Liver (tissue), 3 donors: ENCODE results near the gene KBTBD13.
"Not testable (repeated sequence)": the region's sequence is repeated elsewhere in the genome, so short reads cannot be mapped to it uniquely, and the experiment has no call there.

Experiments used
- ATF3 ChIP-seq: IDR thresholded peaks from 2 replicates; pipeline ENCODE4 v1.6.1; 2016; ENCODE audit warnings: antibody characterized with exemption
- CTCF ChIP-seq: fragments of 150-350 bp; IDR thresholded peaks from 2 replicates; pipeline ENCODE4 v1.5.1; 2017; ENCODE audit warnings: improper control_type of control experiment, low read depth, low read length; ENCODE audit not compliant: missing input control
- EGR1 ChIP-seq, 2 donors: IDR thresholded peaks; 2 replicates each; pipeline ENCODE4 v1.6.1; 2016 to 2018; ENCODE audit warnings: antibody characterized with exemption in 2 of 2, low read depth in 2 of 2
- FOXA1 ChIP-seq: IDR thresholded peaks from 2 replicates; pipeline ENCODE4 v1.6.1; 2016; ENCODE audit warnings: antibody characterized with exemption
- HNF4A ChIP-seq, 2 donors: conservative IDR thresholded peaks; 2 replicates each; pipeline ENCODE4 v1.6.1; 2016; ENCODE audit warnings: antibody characterized with exemption in 2 of 2, mild to moderate bottlenecking in 2 of 2
- HNF4G ChIP-seq: IDR thresholded peaks from 2 replicates; pipeline ENCODE4 v1.6.1; 2016; ENCODE audit warnings: antibody characterized with exemption
- MAX ChIP-seq: IDR thresholded peaks from 2 replicates; pipeline ENCODE4 v1.6.1; 2016; ENCODE audit warnings: antibody characterized with exemption
- NR2F2 ChIP-seq: IDR thresholded peaks from 2 replicates; pipeline ENCODE4 v1.6.1; 2016; ENCODE audit warnings: antibody characterized with exemption
- RAD21 ChIP-seq, 2 donors: IDR thresholded peaks; 2 replicates each; pipeline ENCODE4 v1.6.1; 2016; ENCODE audit warnings: antibody characterized with exemption in 2 of 2, mild to moderate bottlenecking in 2 of 2
- REST ChIP-seq: IDR thresholded peaks from 2 replicates; pipeline ENCODE4 v1.6.1; 2016; ENCODE audit warnings: antibody characterized with exemption, mild to moderate bottlenecking
- RXRA ChIP-seq, 2 donors: IDR thresholded peaks; 2 replicates each; pipeline ENCODE4 v1.6.1; 2017 to 2018; ENCODE audit warnings: antibody characterized with exemption in 2 of 2, mild to moderate bottlenecking in 1 of 2
- SP1 ChIP-seq: IDR thresholded peaks from 2 replicates; pipeline ENCODE4 v1.6.1; 2018; ENCODE audit warnings: antibody characterized with exemption, mild to moderate bottlenecking
- TAF1 ChIP-seq: conservative IDR thresholded peaks from 2 replicates; pipeline ENCODE4 v1.6.1; 2016; ENCODE audit warnings: antibody characterized with exemption, mild to moderate bottlenecking
- YY1 ChIP-seq: IDR thresholded peaks from 2 replicates; pipeline ENCODE4 v1.6.1; 2016; ENCODE audit warnings: antibody characterized with exemption, mild to moderate bottlenecking
- donor health status: healthy.
- donor health status: healthy.

- TF ChIP-seq CTCF; RXRA (IDR thresholded peaks at IDR 0.05); FOXA1; TAF1; RAD21 (IDR thresholded peaks at IDR 0.05); ATF3; SP1; HNF4A (conservative IDR thresholded peaks at IDR 0.05); REST; HNF4G; MAX; NR2F2; YY1; EGR1 (IDR thresholded peaks at IDR 0.05; ENCODE audit: low read depth in 2 of 2): not testable (repeated sequence)
Measured at GRCh38 chr15:65074946-65075345, 1.6 kb upstream of the KBTBD13 start.
